GM18951 (cell line): ENCODE results near the gene NKD1.
A peak's percentile ranks its signal among the peaks of the same experiment; 100 is the strongest.

Experiments
- POLR2A ChIP-seq: IDR thresholded peaks from 4 replicates; pipeline ENCODE4 v1.6.1; 2011; ENCODE audit warnings: mild to moderate bottlenecking; ENCODE audit not compliant: insufficient read length, insufficient read depth; ENCODE audit errors: extremely low read depth
- in situ Hi-C: fragments of 300-500 bp; cut with MboI; formaldehyde crosslinking; loops from one replicate; pipeline ENCODE4 v1.12.0; 2022; ENCODE audit warnings: low sequenced_read_pairs, mixed read lengths, inconsistent platforms; ENCODE audit not compliant: unreplicated experiment

The NKD1 gene

GRCh38 chr16:50676684-50677225, 128.6 kb downstream of the NKD1 start:
- in situ Hi-C loops: no loop called here
- TF ChIP-seq POLR2A: no peak

DNA sequence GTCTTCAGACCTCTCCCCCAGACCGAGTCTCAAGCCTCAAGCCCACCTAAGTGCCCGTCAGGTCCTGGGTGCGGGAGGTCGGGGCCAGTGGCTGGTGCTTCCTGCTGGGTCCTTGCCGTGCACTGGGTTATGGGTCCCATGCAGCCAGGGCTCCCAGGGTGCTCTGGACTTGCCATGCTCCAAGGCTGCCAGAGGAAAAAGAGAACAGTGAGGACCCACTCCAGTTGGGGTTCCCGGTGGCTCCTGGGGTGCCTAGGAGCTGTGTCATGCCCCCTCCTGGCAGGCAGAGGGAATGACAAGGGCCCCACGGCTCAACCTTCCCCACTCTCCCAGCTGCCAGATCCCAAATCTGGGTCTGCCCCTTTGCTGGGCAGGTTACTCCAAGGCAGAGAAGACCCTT, 129.2 kb downstream of the NKD1 start:
- no peak for TF ChIP-seq POLR2A
- in situ Hi-C loops: no loop called here

- no peak for TF ChIP-seq POLR2A
- in situ Hi-C loops: no loop called here
Measured at GRCh38 chr16:50678531-50678930, 130.3 kb downstream of the NKD1 start.

- in situ Hi-C loops: no loop called here
- no peak for TF ChIP-seq POLR2A
Measured at GRCh38 chr16:50679266-50679665, 131.1 kb downstream of the NKD1 start.

- no peak for TF ChIP-seq POLR2A
- in situ Hi-C loops: no loop called here
Measured at GRCh38 chr16:50679676-50680555, 131.7 kb downstream of the NKD1 start.

- TF ChIP-seq POLR2A: no peak
- in situ Hi-C loops: no loop called here
Measured at GRCh38 chr16:50680556-50680893, 132.3 kb downstream of the NKD1 start.

GRCh38 chr16:50681021-50681885, 133.1 kb downstream of the NKD1 start, which contains the start of gene SNX20:
Gene SNX20 (minus strand): TSS chr16:50681312. CDS start chr16:50677526, 3,786 bp downstream.
- in situ Hi-C loops: no loop called here
- TF ChIP-seq POLR2A: peak; percentile 67

GRCh38 chr16:50683689-50684374, 135.6 kb downstream of the NKD1 start:
- in situ Hi-C loops: no loop called here
- TF ChIP-seq POLR2A: peak; percentile 40

- no peak for TF ChIP-seq POLR2A
- in situ Hi-C loops: no loop called here
Measured at GRCh38 chr16:50684823-50685461, 136.7 kb downstream of the NKD1 start.

- TF ChIP-seq POLR2A: no peak
- in situ Hi-C loops: no loop called here
Measured at GRCh38 chr16:50685462-50686063, 137.4 kb downstream of the NKD1 start.

DNA sequence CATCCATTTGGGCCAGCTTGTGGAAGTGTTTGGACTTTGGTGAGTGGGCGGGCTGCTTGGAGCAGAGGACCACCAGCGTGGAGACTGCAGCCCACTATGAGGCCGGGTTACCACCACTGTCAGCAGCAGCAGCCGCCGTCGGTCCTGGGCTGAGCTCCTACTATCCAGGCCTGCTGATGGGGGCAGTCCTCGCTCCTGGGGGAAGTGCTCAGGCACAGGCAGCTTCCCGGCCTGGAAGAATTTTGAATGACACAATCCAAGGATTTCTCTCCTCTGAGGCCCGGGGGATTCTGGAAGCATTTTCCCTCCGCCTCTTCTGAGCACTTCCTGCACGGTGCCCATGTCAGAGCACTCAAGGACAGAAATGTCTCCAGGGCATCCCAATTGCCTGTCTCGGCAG, 139.9 kb downstream of the NKD1 start:
- TF ChIP-seq POLR2A: no peak
- in situ Hi-C loops: no loop called here

- in situ Hi-C loops: no loop called here
- no peak for TF ChIP-seq POLR2A
Measured at GRCh38 chr16:50688867-50689266, 140.7 kb downstream of the NKD1 start.
